HG02759 (cell line): Measurements from ENCODE around the gene ZC3H7B.

ENCODE experiments used
- ATAC-seq: cut with Tn5 transposase; IDR thresholded peaks from one replicate; pipeline ENCODE4 v1.9.1; 2021; ENCODE audit warnings: mild to moderate bottlenecking, moderate library complexity; ENCODE audit not compliant: unreplicated experiment

The ZC3H7B gene

GRCh38 chr22:41352058-41352457 lies 50.7 kb downstream of the ZC3H7B start:
- no peak for ATAC-seq

- no peak for ATAC-seq
These were observed 52.7 kb downstream of the ZC3H7B start for GRCh38 chr22:41353862-41354575.

GRCh38 chr22:41354979-41355378 lies 53.7 kb downstream of the ZC3H7B start:
- ATAC-seq = no peak

GRCh38 chr22:41355895-41356294 lies 54.6 kb downstream of the ZC3H7B start:
- ATAC-seq = no peak

DNA sequence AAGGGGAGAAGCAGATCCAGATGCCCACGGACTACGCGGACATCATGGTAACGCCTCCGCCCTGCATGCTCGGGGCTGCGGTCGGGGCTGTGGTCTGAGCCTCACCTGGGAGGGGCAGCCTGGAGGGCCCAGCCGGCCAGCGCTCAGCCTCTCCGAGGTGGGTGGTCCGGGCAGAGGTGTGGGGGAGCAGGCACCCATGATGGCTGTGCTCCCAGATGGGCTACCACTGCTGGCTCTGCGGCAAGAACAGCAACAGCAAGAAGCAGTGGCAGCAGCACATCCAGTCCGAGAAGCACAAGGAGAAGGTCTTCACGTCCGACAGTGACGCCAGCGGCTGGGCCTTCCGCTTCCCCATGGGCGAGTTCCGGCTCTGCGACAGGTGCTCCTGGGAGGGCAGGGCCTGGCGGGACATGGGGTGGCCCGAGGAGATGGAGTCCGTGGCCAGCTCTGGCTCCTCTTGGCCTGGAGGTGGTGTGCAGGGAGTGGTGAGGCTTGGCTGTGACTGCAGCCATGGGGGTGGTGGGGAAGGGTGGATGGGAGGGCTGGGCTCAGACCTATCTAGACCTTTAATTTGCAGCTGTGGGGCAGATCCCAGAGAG lies 55.2 kb downstream of the ZC3H7B start:
- ATAC-seq = no peak

- no peak for ATAC-seq
These were observed 55.9 kb downstream of the ZC3H7B start for GRCh38 chr22:41357191-41357590.

- ATAC-seq = no peak
These were observed 57.6 kb downstream of the ZC3H7B start for GRCh38 chr22:41358927-41359326.

DNA sequence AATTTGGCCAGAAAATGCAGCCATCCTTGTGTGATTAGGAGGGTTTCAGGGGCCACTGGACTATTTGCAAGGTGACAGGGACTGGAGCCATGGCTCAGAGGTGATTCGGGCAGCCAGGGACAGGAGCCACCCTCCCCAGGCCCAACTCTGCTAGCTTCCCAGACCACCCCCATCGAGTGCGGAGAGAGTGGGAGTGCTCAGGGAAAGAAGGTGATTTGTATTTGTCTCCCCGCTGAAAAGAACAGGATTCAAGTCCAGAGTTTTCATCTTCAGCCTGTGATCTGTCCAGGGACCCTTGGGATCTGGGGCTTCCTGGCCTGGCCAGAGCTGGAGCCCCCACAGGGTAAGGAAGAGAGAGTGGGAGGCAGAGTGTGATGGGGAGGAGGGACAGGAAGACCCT lies 58.1 kb downstream of the ZC3H7B start:
- no peak for ATAC-seq

GRCh38 chr22:41360126-41360525 lies 58.8 kb downstream of the ZC3H7B start:
- no peak for ATAC-seq

GRCh38 chr22:41361716-41362310 lies 60.5 kb downstream of the ZC3H7B start:
- ATAC-seq = no peak

DNA sequence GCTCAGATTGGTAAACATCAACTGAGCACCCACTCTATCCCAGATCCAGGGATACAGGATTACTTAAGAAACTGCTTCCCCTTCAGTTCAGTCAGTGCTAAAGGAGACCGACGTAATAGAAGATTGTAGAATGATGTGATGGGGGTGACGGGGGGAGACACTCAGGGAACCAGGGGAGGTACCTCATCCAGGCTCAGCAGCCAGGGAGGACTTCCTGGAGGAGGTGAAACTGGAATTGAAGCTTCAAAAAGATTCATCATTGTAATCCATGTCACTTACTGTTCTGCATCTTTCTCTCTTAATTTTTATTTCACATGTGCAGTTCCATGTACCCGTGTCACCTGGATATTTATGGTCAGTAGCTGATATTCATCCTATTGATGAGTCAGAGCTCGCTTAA lies 61.3 kb downstream of the ZC3H7B start:
- no peak for ATAC-seq

- ATAC-seq = no peak
These were observed 62.9 kb downstream of the ZC3H7B start for GRCh38 chr22:41364233-41364632.

DNA sequence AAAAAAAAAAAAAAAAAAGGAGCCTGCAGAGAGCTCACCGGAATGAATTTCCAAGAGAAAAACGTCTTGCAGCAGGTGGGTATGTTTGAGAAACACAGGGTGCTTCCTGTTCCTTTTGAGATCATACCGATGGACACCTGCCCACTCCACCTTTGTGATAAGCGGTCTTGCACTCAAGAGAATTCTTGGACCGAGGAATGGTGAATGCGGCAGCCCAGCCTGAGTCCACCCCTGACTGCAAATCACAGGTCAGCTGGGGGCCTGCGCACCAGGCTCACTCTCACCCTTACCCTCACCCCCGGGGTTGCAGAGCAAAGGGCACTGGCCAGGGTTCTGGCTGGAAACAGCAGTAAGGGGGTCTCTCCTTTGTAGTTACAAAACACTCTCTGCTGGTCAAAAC lies 63.6 kb downstream of the ZC3H7B start:
- no peak for ATAC-seq

DNA sequence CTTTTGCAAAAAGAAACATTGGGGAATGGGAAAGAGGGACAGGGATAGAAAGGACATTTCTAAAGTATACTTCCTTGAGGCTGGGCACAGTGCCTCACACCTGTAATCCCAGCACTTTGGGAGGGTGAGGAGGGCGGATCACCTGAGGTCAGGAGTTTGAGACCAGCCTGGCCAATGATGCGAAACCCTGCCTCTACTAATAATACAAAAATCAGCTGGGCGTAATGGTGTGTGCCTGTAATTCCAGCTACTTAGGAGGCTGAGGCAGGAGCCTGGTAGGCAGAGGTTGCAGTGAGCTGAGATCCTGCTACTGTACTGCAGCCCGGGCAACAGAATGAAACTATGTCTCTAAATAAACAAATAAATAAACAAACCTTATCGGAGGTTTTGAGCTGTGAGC lies 64.1 kb downstream of the ZC3H7B start:
- ATAC-seq = no peak

- no peak for ATAC-seq
These were observed 65.2 kb downstream of the ZC3H7B start for GRCh38 chr22:41366323-41367029.

- no peak for ATAC-seq
These were observed 65.8 kb downstream of the ZC3H7B start for GRCh38 chr22:41367039-41367679.

GRCh38 chr22:41367680-41368542 lies 66.6 kb downstream of the ZC3H7B start:
- no peak for ATAC-seq

DNA sequence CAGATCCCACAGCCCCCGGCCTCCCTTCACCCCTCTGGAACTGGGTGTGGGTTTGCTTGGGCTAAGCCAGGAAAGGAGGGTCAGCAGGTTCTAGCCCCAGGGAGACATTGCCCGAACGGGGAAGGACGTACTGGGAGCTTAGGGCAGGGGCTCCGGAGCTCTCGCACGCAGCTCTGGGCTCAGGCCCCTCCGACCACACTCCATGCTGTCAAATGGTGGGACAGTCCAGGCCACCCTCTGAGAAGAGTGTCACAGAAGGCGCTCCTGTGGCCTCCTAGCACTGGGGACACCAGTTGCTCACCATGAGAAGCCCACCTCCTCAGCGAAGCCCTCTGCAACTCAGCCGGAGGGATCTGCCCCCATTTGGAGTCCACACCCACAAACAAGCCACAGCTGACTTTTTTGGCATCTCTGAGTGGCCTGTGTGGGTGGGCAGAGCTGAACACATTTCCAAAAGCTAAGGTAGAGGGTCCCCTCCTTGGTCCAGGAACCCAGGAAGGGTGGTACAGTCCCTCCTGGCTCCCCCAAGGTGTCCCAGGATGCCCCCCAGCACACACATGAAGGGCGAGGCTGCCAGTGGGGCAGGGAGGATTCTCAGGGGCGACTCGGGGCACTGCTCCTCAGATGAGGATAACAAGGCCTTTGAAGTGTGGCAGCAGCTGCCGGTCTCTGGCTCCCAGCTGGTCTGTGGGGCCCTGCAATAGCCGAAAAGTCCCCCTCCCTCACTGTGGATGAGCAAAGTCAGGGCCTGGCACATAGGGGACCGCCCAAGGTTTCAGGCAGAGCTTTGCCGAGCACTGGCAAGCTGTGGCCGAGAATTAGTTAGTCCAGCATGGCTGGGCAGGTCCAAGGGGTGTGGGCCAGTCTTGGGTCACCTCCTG lies 67.5 kb downstream of the ZC3H7B start:
- ATAC-seq = no peak

- ATAC-seq = no peak
These were observed 68.1 kb downstream of the ZC3H7B start for GRCh38 chr22:41369424-41369745.

- no peak for ATAC-seq
These were observed 68.5 kb downstream of the ZC3H7B start for GRCh38 chr22:41369837-41370236.
